T-helper 2 cell treated with Interferon-gamma antibody and Interleukin-4, amounts not matched to agents 100 ng/mL and 5 ng/mL, for 36 hours (primary cell): Measurements from ENCODE around the gene C12orf76. TPM values are rescaled to one million over a fixed set of nuclear protein-coding genes. Genes with fewer than 3 reads are reported as not detected.
"Not testable (repeated sequence)": the region's sequence is repeated elsewhere in the genome, so short reads cannot be mapped to it uniquely, and the experiment has no call there.

ENCODE experiments used
- intact Hi-C: fragments of 100-400 bp; cut with micrococcal nuclease; formaldehyde crosslinking; loops from one replicate; pipeline ENCODE4 v1.15.1; 2023
- total RNA-seq: library from RNA; stranded (reverse); gene quantifications from 2 replicates; pipeline ENCODE4 v1.2.3, GENCODE V29; 2022

Gene C12orf76
- total RNA-seq, 1 donor from 2014 or later = 22.8 TPM

GRCh38 chr12:110023059-110023980, 25.0 kb downstream of the C12orf76 start:
- intact Hi-C loops = no loop called here

GRCh38 chr12:110020956-110021355, 27.4 kb downstream of the C12orf76 start:
- intact Hi-C loops = no loop called here

- intact Hi-C loops = loop anchor here (1.0 kb wide), 1 partner anchor 16 kb away; the partner anchor contains the start of gene ANKRD13A
These were observed 33.2 kb downstream of the C12orf76 start for GRCh38 chr12:110015132-110015531.

GRCh38 chr12:110012659-110013058, 35.7 kb downstream of the C12orf76 start:
- intact Hi-C loops = no loop called here

GRCh38 chr12:110012137-110012536, 36.2 kb downstream of the C12orf76 start:
- intact Hi-C loops = no loop called here

GRCh38 chr12:110010853-110011723, 37.2 kb downstream of the C12orf76 start:
- intact Hi-C loops = no loop called here

GRCh38 chr12:110008681-110009398, 39.5 kb downstream of the C12orf76 start:
- intact Hi-C loops = not testable (repeated sequence)

GRCh38 chr12:110007881-110008280, 40.4 kb downstream of the C12orf76 start:
- intact Hi-C loops = no loop called here

GRCh38 chr12:110006115-110006514, 42.2 kb downstream of the C12orf76 start:
- intact Hi-C loops = no loop called here

- intact Hi-C loops = no loop called here
These were observed 42.9 kb downstream of the C12orf76 start for GRCh38 chr12:110005319-110005973.

- intact Hi-C loops = no loop called here
These were observed 43.7 kb downstream of the C12orf76 start for GRCh38 chr12:110004598-110004997.

- intact Hi-C loops = no loop called here
These were observed 45.4 kb downstream of the C12orf76 start for GRCh38 chr12:110002676-110003515.

- intact Hi-C loops = loop anchor here (2.0 kb wide), 1 partner anchor 37 kb away; no protein-coding TSS in a partner anchor
These were observed 46.7 kb downstream of the C12orf76 start for GRCh38 chr12:110001596-110001995.

- intact Hi-C loops = loop anchor here (1.0 to 5.0 kb wide), 3 partner anchors 15 to 502 kb away; partner anchors contain the start of genes RAD9B and VPS29
These were observed 48.3 kb downstream of the C12orf76 start for GRCh38 chr12:109999983-110000505.

GRCh38 chr12:109999649-109999971, 48.7 kb downstream of the C12orf76 start:
- intact Hi-C loops = loop anchor here (1.0 to 5.0 kb wide), 2 partner anchors 16 to 503 kb away; partner anchors contain the start of genes RAD9B and VPS29

- intact Hi-C loops = loop anchor here (1.0 to 5.0 kb wide), 2 partner anchors 16 to 503 kb away; partner anchors contain the start of genes RAD9B and VPS29
These were observed 49.2 kb downstream of the C12orf76 start, which contains the start of gene ANKRD13A for GRCh38 chr12:109998904-109999648. Gene ANKRD13A, plus strand, starts transcription at chr12:109999430. Its CDS starts 259 bp downstream, at chr12:109999689.

- intact Hi-C loops = loop anchor here (5.0 kb wide), 1 partner anchor 504 kb away; the partner anchor contains the start of genes RAD9B and VPS29
These were observed 50.0 kb downstream of the C12orf76 start for GRCh38 chr12:109998241-109998903.

- intact Hi-C loops = loop anchor here (5.0 kb wide), 1 partner anchor 505 kb away; the partner anchor contains the start of genes RAD9B and VPS29
These were observed 50.9 kb downstream of the C12orf76 start for GRCh38 chr12:109997393-109997792.
